ENCODE results near the gene KLHL22. TPM values are rescaled to one million over a fixed set of nuclear protein-coding genes. Genes with fewer than 3 reads are reported as not detected.

Gene KLHL22
- total and polyA plus RNA-seq, 4 donors: 2.0 to 20.3 (median 8.7) TPM

DNA sequence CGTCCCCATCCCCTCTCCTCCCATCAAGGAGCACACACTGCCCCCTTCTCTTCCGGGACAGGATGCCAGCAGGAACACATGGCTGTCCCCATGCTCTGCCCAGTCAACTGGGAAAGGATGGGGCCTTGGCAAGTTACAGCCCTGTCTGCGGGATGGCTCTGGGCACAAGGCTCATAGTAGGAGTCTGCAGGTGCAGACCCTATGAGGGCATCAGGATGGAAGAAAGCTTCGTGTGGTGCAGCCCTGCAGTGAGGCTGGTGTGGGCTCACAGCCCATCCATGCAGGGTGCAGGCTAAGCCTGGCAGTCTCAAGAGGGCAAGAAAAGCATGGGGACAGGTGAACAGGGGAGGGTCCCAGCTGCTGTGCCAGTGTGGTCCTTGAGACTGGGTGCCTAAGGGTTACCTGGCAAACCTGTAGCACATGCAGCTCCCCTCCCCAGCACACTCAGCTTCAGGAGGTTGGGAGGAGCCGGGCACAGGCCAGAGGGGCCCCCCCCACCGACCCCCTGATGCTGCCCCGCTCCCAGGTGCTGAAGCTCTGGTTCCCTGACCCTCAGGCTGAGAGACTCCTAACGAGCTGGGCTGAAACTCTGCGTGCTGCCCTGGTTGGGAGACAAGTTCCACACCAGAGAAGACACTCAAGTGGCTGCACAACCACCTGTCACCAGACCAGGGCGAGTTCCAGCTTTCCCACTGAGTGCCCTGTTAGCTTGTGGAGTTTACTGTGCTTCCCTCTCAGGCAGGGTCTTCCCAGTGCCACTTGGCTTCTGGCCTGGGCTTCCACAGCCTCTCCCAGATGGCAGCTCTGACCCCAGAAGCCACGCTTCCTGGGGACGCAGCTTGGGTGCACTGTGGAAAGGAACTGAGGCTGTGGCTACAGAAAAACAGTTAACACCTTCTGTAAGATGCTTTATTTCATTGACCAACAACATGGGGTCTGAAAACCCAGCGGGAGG is 54.7 kb downstream of the KLHL22 start:
- H3K4me1 ChIP-seq (ENCODE audit: control insufficient read depth in 4 of 4, insufficient read depth in 4 of 4, low read length in 3 of 4): peaks cover 2 to 24% (median 13%) of the 10 kb centered on the region in 4 donors
- no peak overlapping the region for H3K4me3 ChIP-seq (ENCODE audit: low read depth in 1 of 3, low read length in 3 of 3)
- no peak overlapping the region for H3K9ac ChIP-seq (ENCODE audit: low read depth in 1 of 2, low read length in 2 of 2)
- 87% methylated on average over 13 of the region's 13 CpGs for WGBS
- no peaks in the 10 kb centered on the region for H3K9me3 ChIP-seq (ENCODE audit: control insufficient read depth in 4 of 4, low read length in 3 of 4)
- H3K27ac ChIP-seq (ENCODE audit: low read depth in 1 of 2, low read length in 2 of 2): no peak overlapping the region
- peaks cover 0 to 28% (median 10%) of the 10 kb centered on the region in 4 donors for H3K36me3 ChIP-seq (ENCODE audit: control insufficient read depth in 4 of 4, insufficient read depth in 3 of 4, low read depth in 1 of 4, low read length in 3 of 4)
- no peaks in the 10 kb centered on the region for H3K27me3 ChIP-seq (ENCODE audit: control insufficient read depth in 4 of 4, insufficient read depth in 4 of 4, low read length in 3 of 4)
- TF ChIP-seq GABPA (IDR thresholded peaks at IDR 0.05 in 1 of 2, conservative IDR thresholded peaks at IDR 0.05 in 1 of 2) (no peak), HNF4G (IDR thresholded peaks at IDR 0.05) (no peak), EGR1 (IDR thresholded peaks at IDR 0.05; ENCODE audit: low read depth in 2 of 2) (no peak), RAD21 (IDR thresholded peaks at IDR 0.05) (no peak), NR2F2 (IDR thresholded peaks at IDR 0.05) (no peak), FOXA2 (IDR thresholded peaks at IDR 0.05) (no peak), JUND (IDR thresholded peaks at IDR 0.05) (no peak), SP1 (IDR thresholded peaks at IDR 0.05) (no peak), FOXA1 (IDR thresholded peaks at IDR 0.05) (no peak), HNF4A (conservative IDR thresholded peaks at IDR 0.05) (no peak), RXRA (IDR thresholded peaks at IDR 0.05) (no peak)
- TF ChIP-seq, protein P1, sequence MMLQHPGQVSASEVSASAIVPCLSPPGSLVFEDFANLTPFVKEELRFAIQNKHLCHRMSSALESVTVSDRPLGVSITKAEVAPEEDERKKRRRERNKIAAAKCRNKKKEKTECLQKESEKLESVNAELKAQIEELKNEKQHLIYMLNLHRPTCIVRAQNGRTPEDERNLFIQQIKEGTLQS (IDR thresholded peaks at IDR 0.05): no peak
- TF ChIP-seq, protein P2, sequence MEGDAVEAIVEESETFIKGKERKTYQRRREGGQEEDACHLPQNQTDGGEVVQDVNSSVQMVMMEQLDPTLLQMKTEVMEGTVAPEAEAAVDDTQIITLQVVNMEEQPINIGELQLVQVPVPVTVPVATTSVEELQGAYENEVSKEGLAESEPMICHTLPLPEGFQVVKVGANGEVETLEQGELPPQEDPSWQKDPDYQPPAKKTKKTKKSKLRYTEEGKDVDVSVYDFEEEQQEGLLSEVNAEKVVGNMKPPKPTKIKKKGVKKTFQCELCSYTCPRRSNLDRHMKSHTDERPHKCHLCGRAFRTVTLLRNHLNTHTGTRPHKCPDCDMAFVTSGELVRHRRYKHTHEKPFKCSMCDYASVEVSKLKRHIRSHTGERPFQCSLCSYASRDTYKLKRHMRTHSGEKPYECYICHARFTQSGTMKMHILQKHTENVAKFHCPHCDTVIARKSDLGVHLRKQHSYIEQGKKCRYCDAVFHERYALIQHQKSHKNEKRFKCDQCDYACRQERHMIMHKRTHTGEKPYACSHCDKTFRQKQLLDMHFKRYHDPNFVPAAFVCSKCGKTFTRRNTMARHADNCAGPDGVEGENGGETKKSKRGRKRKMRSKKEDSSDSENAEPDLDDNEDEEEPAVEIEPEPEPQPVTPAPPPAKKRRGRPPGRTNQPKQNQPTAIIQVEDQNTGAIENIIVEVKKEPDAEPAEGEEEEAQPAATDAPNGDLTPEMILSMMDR (IDR thresholded peaks at IDR 0.05; ENCODE audit: low read depth, low read length, missing input control): no peak
- TF ChIP-seq, protein P3, sequence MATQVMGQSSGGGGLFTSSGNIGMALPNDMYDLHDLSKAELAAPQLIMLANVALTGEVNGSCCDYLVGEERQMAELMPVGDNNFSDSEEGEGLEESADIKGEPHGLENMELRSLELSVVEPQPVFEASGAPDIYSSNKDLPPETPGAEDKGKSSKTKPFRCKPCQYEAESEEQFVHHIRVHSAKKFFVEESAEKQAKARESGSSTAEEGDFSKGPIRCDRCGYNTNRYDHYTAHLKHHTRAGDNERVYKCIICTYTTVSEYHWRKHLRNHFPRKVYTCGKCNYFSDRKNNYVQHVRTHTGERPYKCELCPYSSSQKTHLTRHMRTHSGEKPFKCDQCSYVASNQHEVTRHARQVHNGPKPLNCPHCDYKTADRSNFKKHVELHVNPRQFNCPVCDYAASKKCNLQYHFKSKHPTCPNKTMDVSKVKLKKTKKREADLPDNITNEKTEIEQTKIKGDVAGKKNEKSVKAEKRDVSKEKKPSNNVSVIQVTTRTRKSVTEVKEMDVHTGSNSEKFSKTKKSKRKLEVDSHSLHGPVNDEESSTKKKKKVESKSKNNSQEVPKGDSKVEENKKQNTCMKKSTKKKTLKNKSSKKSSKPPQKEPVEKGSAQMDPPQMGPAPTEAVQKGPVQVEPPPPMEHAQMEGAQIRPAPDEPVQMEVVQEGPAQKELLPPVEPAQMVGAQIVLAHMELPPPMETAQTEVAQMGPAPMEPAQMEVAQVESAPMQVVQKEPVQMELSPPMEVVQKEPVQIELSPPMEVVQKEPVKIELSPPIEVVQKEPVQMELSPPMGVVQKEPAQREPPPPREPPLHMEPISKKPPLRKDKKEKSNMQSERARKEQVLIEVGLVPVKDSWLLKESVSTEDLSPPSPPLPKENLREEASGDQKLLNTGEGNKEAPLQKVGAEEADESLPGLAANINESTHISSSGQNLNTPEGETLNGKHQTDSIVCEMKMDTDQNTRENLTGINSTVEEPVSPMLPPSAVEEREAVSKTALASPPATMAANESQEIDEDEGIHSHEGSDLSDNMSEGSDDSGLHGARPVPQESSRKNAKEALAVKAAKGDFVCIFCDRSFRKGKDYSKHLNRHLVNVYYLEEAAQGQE (IDR thresholded peaks at IDR 0.05): no peak
- DNase-seq (ENCODE audit: low spot score): no peak

DNA sequence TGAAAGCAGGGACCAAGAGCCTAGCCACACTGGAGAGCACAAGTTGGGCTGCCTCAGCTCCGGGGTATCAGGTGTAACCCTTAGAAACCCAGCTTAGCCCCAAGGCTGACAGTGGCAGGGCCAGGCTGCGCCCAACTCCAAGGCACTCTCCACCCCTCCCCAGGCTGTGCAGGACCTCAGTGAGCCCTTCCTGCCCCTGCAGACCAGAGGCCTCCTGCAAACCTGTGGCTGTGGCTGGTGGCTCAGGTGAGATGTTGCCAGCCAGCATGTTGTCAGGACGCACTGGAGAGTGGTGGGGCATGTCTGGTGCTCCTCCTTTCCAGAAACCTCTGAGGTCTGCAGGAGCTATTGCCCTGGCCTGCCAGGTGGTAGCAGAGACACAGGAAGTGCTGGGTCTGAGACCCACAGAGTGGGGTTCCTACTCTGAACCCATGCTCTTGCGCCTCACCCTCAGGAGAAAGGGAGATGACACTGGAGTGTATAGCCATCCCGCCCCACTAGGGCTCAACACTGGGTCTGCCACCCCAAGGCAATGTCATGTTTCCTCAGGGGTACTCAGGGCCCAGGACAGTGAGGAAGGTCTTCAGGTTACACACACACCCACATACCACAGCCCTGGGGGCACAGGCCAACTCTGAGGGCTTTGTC is 55.5 kb downstream of the KLHL22 start:
- no peaks in the 10 kb centered on the region for H3K9me3 ChIP-seq (ENCODE audit: control insufficient read depth in 4 of 4, low read length in 3 of 4)
- no peak overlapping the region for H3K9ac ChIP-seq (ENCODE audit: low read depth in 1 of 2, low read length in 2 of 2)
- no peak overlapping the region for H3K27ac ChIP-seq (ENCODE audit: low read depth in 1 of 2, low read length in 2 of 2)
- no peak overlapping the region for H3K4me3 ChIP-seq (ENCODE audit: low read depth in 1 of 3, low read length in 3 of 3)
- WGBS: 97% methylated on average over 5 of the region's 5 CpGs
- DNase-seq (ENCODE audit: low spot score): no peak
- TF ChIP-seq, protein P3 (IDR thresholded peaks at IDR 0.05): no peak
- TF ChIP-seq EGR1 (IDR thresholded peaks at IDR 0.05; ENCODE audit: low read depth in 2 of 2): no peak
- TF ChIP-seq, protein P4, sequence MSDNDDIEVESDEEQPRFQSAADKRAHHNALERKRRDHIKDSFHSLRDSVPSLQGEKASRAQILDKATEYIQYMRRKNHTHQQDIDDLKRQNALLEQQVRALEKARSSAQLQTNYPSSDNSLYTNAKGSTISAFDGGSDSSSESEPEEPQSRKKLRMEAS (IDR thresholded peaks at IDR 0.05): no peak
- TF ChIP-seq NR2F2 (IDR thresholded peaks at IDR 0.05): no peak
- no peak for TF ChIP-seq RXRA (IDR thresholded peaks at IDR 0.05)
- no peak for TF ChIP-seq FOXA2 (IDR thresholded peaks at IDR 0.05)
- TF ChIP-seq TAF1 (conservative IDR thresholded peaks at IDR 0.05): no peak
- TF ChIP-seq FOXA1 (IDR thresholded peaks at IDR 0.05): no peak
- TF ChIP-seq, protein P1 (IDR thresholded peaks at IDR 0.05): no peak
- no peak for TF ChIP-seq JUND (IDR thresholded peaks at IDR 0.05)
- no peak for TF ChIP-seq HNF4A (conservative IDR thresholded peaks at IDR 0.05)
- TF ChIP-seq RAD21 (IDR thresholded peaks at IDR 0.05): no peak
- peaks cover 0 to 22% (median 9%) of the 10 kb centered on the region in 4 donors for H3K36me3 ChIP-seq (ENCODE audit: control insufficient read depth in 4 of 4, insufficient read depth in 3 of 4, low read depth in 1 of 4, low read length in 3 of 4)
- H3K27me3 ChIP-seq (ENCODE audit: control insufficient read depth in 4 of 4, insufficient read depth in 4 of 4, low read length in 3 of 4): no peaks in the 10 kb centered on the region
- peaks cover 2 to 25% (median 13%) of the 10 kb centered on the region in 4 donors for H3K4me1 ChIP-seq (ENCODE audit: control insufficient read depth in 4 of 4, insufficient read depth in 4 of 4, low read length in 3 of 4)

Measured in liver (tissue), 9 donors.